NCI-H446 (cell line): ENCODE data around the gene AP5B1.
"Not testable (repeated sequence)": the region's sequence is repeated elsewhere in the genome, so short reads cannot be mapped to it uniquely, and the experiment has no call there.

Experiments
- DNase-seq, 2 experiments: peaks; one replicate each; lab custom pipeline; 2025; lab: John Stamatoyannopoulos, UW

The AP5B1 gene

DNA sequence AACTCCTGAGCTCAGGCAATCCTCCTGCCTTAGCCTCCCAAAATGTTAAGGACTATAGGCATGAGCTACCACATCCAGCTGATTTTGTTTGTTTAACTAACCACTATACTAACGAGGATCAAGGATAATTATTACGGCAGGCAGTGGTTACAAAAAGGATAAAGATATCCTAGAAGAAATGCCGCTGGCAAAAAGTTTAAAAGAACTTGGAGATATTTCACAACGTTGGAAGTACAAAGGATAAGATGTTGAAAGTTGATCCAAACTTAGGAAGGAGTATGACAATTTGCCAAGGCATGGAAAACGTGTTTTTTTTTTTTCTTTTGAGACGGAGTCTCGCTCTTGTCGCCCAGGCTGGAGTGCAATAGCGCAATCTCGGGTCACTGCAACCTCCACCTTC, 13.4 kb downstream of the AP5B1 start:
- no peak for DNase-seq

DNA sequence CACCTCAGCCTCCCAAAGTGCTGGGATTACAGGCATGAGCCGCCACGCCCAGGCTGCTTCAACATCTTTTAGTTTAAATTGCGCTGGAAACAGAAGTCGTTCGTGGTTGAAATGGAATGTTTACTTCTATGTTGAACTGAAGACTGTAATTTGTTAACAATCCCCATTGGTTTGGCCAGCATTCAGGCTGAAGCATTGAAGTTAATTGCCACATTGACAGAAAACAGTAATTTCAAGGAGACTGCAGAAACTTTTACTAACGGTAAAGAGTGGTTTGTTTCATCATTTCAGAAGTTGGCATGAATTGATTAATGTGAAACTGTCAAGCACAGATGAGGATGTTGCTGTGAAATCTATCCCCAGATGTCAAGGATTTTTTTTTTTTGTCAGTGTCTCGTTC, 14.2 kb downstream of the AP5B1 start:
- no peak for DNase-seq

DNA sequence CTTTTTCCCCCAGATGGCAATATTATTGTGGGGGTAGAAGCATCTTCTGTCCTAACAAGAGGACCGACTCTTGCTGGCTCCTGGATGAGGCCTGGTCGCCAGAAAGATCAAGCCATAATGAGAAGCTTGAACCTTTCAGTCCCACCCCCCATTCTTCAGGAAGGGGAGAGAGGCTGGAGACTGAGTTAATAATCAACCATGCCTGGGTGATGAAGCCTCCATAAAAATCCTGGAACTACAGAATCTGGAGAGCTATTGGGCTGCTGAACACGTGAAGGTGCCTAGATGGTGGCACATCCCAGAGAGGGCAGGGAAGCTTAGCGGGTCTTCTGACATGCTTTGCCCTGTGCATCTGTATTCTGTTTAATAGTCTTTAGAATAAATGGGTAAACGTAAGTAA, 16.3 kb downstream of the AP5B1 start:
- no peak for DNase-seq

DNA sequence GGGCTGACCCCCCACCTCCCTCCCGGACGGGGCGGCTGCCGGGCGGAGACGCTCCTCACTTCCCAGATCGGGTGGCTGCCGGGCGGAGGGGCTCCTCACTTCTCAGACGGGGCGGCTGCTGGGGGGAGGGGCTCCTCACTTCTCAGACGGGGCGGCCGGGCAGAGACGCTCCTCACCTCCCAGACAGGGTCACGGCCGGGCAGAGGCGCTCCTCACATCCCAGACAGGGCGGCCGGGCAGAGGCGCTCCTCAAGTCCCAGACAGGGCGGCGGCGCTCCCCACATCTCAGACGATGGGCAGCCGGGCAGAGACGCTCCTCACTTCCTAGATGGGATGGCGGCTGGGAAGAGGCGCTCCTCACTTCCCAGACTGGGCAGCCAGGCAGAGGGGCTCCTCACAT, 18.0 kb downstream of the AP5B1 start:
- not testable (repeated sequence) for DNase-seq

DNA sequence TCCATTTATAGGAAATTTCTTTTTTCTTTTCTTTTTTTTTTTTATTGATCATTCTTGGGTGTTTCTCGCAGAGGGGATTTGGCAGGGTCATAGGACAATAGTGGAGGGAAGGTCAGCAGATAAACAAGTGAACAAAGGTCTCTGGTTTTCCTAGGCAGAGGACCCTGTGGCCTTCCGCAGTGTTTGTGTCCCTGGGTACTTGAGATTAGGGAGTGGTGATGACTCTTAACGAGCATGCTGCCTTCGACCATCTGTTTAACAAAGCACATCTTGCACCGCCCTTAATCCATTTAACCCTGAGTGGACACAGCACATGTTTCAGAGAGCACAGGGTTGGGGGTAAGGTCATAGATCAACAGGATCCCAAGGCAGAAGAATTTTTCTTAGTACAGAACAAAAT, 18.6 kb downstream of the AP5B1 start:
- DNase-seq: not testable (repeated sequence)

DNA sequence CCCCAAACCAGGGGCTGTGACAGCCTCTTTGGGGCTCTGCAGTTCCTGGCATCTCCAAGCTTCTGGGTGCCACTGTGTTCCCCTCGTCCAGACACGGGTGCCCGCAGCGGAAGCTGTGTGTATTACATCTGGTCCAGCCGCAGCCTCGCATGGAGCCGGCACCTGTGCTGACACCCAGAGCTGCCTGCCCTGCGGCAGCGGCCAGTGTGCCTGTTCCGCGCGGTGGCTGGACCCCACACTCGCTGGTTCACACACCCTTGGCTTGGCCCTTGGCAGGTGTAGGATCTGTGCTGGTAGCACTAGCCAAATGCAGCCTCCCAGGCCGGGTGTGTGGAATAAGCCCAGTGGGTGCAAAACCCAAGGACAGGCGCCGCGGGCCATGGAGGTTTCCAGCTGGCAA, 35.7 kb downstream of the AP5B1 start:
- no peak for DNase-seq

DNA sequence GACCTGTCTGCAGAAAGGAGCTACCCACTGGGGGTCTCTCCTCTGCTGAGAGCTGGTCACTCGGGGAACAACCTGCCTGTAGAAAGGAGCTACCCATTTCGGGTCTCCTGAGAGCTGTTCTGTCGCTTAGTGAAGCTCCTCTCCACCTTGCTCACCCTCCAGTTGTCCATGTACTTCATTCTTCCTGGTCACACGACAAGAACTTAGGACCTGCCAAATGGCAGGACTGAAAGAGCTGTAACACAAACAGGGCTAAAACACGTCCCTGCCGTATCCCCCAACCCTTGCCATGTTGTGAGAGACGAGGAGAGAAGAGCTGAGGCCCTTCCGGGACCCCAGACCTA, 36.1 kb downstream of the AP5B1 start:
- no peak for DNase-seq

DNA sequence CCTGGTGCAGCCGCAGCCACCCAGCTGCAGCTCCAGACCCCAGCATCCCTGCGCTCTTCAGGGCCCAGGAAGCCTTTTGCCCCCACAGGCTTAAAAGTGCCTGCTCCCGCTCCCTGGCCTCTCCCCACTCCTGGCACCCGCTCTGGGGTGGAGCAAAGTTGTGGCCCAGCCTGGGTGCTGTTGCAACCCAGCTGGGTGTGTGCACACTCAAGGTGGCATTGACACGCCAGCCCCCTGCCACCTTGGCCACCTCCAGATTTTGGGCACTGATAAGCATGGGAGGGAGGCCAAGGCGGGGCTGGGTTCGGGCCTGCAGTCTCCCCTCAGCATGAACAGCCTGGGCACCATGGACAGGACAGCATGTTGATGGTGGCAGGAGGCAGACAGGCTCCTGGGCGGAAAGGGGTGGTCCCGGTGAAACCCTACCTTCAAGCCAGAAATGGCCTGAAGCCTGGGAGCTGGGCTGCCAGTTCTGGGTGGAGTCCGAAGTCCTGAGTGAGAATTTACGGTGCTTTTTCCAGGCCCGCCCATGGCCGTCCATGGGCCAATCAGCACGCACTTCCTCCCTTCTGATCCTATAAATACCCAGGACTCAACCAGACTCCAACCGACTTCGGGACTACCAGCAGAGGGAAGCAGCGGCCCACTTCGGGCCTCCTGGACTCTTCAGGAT, 36.6 kb downstream of the AP5B1 start:
- DNase-seq: peak in 1 of 2 experiments; percentile 17

DNA sequence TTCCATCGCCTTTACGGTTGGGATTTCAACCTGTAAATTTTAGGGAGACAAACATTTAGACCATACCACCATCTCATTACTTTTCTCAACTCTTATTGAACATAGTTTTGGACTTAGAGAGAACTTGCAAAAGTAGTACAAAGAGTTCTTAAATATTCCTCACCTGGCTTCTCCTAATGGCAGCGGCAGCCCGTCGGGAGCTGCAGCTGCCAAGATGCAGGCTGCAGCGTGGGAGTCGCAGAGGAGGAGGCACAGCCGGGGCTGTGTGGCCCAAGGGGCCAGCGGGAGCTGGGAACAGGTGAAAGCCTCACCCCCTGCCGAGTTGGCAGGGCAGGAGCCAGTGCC, 37.1 kb downstream of the AP5B1 start:
- no peak for DNase-seq

DNA sequence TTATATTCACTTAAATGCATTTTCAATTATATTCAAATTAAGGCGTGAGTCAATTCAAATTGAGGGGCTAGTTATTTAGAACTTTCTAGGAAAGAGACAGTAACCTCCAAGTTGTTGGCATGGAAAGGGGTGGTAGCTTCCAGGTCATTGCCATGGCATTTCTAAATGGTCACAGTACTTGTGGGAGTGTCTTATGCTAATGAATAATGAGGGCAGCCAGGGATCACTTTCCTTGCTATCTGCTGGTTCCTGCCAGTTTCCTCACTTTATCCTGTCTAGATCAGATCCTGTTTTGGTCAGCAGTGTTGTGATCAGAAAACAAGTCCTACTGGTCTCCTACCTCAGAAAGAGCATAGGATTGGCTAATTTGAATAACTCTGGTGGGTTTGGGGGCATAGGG, 38.4 kb downstream of the AP5B1 start:
- DNase-seq: no peak

DNA sequence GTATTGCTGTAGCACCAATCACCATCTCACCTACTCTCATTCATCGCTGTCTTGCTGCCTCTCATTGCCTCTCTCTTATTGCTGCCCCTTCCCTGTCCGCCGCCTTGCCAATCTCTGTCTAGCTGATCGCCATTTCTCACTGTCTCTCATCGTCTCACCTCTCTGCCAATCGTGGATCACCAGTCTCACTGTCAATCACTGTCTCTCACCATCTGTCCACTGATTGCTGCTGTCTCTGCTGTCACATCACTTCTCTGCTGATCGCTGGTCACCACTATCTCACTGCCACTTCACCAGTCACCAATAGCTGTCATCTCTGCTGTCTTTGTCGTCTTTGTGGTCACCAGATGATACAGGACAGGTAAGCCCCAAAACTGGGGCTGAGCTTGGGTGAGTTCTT, 39.6 kb downstream of the AP5B1 start:
- DNase-seq: no peak

DNA sequence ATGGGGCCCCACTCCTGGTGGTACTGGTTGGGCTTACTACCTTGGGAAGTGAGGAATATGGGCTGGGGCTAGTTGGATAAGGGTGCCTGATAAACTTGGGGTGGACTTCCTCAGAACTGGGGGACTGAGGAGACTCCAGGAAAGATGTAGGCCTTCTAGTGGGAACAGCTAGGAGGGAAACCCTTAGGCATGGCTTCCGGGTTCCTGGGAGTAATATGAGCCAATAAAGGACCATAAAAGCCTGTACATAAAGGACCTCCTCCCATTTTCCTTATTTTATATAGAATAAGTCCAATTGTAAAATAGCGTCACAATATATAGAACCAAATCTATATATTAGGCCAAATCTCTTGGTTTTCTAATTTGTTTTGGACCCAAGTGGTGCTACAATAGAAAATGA, 41.8 kb downstream of the AP5B1 start:
- no peak for DNase-seq

DNA sequence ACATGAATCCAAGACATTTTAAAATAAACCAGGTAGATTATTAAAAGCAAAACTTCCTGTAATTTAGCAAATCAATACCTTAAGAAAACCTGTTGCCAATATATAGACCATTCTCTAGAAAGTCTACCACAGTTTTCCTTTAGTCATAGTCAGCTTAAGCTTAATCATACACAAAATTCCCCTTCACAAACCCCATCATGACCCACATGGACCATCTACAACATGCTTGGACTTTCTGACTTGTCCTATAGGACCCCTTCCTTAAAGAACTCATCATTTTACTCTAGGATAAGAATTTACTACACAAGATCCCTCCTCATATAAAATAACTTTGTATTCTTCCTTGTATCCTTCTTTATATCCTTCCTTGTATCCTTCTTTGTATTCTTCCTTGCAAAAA, 44.0 kb downstream of the AP5B1 start:
- no peak for DNase-seq

DNA sequence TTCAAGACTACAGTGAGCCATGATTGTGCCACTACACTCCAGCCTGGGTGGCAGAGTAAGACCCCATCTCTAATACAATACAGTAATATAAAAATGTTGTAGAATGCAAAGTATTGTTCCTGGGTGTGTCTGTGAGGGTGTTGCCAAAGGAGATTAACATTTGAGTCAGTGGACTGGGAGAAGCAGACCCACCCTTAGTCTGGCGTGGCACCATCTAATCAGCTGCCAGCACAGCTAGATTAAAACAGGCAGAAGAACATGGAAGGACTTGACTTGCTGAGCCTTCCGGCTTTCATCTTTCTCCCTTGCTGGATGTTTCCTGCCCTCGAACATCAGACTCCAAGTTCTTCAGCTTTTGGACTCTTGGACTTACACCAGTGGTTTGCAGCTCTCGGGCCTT, 45.7 kb downstream of the AP5B1 start:
- not testable (repeated sequence) for DNase-seq

DNA sequence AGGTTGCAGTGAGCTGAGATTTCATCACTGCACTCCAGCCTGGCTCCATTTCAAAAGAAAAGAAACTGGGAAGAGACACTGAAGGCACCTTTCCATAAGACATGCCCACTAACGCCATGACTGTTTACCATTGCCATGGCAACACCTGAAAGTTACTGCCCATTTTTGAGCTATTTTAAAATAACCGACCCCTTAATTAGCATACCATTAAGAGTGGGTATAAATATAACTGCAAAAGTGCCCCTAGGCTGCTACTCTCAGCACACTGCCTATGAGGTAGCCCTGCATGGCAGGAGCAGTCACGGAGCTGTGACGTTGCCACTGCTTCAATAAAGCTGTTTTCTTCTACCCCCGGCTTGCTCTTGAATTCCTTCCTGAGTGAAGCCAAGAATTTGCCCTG, 50.3 kb downstream of the AP5B1 start:
- no peak for DNase-seq

DNA sequence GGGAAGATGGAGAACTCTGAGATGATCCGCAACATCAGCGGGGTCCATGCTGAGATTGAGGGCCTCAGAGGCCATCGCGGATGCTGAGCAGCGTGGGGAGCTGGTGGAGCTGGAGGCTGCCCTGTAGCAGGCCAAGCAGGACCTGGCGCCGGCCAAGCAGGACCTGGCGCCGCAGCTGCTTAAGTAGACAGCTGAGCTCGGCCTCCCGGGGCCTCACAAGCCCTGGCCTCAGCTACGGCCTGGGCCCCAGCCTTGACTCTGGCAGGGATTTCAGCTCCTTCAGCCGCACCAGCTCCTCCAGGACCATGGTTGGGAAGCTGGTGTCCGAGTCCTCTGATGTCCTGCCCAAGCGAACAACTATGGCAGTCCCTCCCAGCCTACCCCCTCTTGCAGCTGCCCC, 52.9 kb downstream of the AP5B1 start:
- DNase-seq: no peak

DNA sequence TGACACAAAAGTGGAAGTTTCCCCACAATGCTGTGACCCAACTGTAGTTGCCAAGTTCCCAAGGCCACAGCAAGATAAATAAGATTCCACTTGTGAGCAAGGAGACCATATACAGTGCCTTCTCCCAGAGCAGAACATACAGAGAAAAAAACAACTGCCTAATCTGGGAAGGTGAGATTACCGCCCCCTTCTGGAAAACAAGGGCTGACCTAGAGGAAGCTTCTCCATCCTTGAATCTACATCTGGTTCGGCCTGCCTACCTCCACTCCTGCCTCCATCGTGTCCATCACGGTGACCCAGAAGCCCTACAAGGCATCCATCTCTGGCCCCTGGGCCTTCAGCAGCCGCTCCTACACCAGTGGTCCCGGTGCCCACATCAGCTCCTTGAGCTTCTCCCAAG, 54.1 kb downstream of the AP5B1 start:
- DNase-seq: no peak
